GM12878 (cell line): ENCODE results near the gene GLT8D1. TPM values are rescaled to one million over a fixed set of nuclear protein-coding genes. Genes with fewer than 3 reads are reported as not detected.

ENCODE experiments used
- BACH1 ChIP-seq: fragments of 450-650 bp; IDR thresholded peaks from 2 replicates; pipeline ENCODE4 v1.6.1; 2017; ENCODE audit warnings: mild to moderate bottlenecking, borderline replicate concordance
- BMI1 ChIP-seq: fragments of 450-650 bp; IDR thresholded peaks from 2 replicates; pipeline ENCODE4 v1.6.1; 2016; ENCODE audit warnings: mild to moderate bottlenecking, moderate library complexity, borderline replicate concordance
- CHD2 ChIP-seq: IDR thresholded peaks from 2 replicates; pipeline ENCODE4 v1.6.1; 2011; ENCODE audit warnings: low read depth, low read length, improper control_type of control experiment, borderline replicate concordance
- CUX1 ChIP-seq: IDR thresholded peaks from 2 replicates; pipeline ENCODE4 v1.6.1; 2012; ENCODE audit warnings: improper control_type of control experiment, low read depth, low read length; ENCODE audit not compliant: insufficient replicate concordance
- EED ChIP-seq: sonication (generic); IDR thresholded peaks from 2 replicates; pipeline ENCODE4 v1.6.1; 2016; ENCODE audit warnings: antibody characterized with exemption, low read depth
- FOXM1 ChIP-seq: IDR thresholded peaks from 2 replicates; pipeline ENCODE4 v1.6.1; 2012; ENCODE audit warnings: low read depth, mild to moderate bottlenecking, inconsistent platforms, low read length, moderate library complexity
- JUND ChIP-seq: IDR thresholded peaks from 2 replicates; pipeline ENCODE4 v1.6.1; 2012; ENCODE audit warnings: low read depth, mild to moderate bottlenecking, low read length, improper control_type of control experiment, moderate library complexity
- NBN ChIP-seq: fragments of 450-650 bp; IDR thresholded peaks from 2 replicates; pipeline ENCODE4 v1.6.1; 2016
- NFXL1 ChIP-seq: fragments of 450-650 bp; IDR thresholded peaks from 2 replicates; pipeline ENCODE4 v1.6.1; 2017; ENCODE audit warnings: antibody characterized with exemption, mild to moderate bottlenecking, borderline replicate concordance
- RFX5 ChIP-seq: IDR thresholded peaks from 2 replicates; pipeline ENCODE4 v1.6.1; 2011; ENCODE audit warnings: low read depth, low read length, improper control_type of control experiment
- SMAD1 ChIP-seq: fragments of 450-650 bp; IDR thresholded peaks from 2 replicates; pipeline ENCODE4 v1.6.1; 2018; ENCODE audit warnings: mild to moderate bottlenecking, low read depth; ENCODE audit not compliant: partially characterized antibody
- SPI1 ChIP-seq: IDR thresholded peaks from 2 replicates; pipeline ENCODE4 v1.6.1; 2011; ENCODE audit warnings: low read depth, mild to moderate bottlenecking, low read length, moderate library complexity, borderline replicate concordance; ENCODE audit not compliant: insufficient read depth
- SREBF2 ChIP-seq: IDR thresholded peaks from 2 replicates; pipeline ENCODE4 v1.6.1; 2012; ENCODE audit warnings: mild to moderate bottlenecking, low read length
- ZNF24 ChIP-seq: fragments of 450-650 bp; IDR thresholded peaks from 2 replicates; pipeline ENCODE4 v1.6.1; 2017; ENCODE audit warnings: antibody characterized with exemption, mild to moderate bottlenecking
- ZNF592 ChIP-seq: fragments of 450-650 bp; IDR thresholded peaks from 2 replicates; pipeline ENCODE4 v1.6.1; 2017; ENCODE audit warnings: mild to moderate bottlenecking, moderate library complexity
- polyA plus RNA-seq, 11 experiments: library from polyadenylated mRNA; depleted of rRNA in 4 of 11; unstranded in 6 of 11; stranded (reverse) in 5 of 11; fragments of >200 nt; fragmentation: Nextera tagmentation in 4 of 11; fragmentation: Illumina TruSeq in 1 of 11; extraction: Ambion mirVana in 4 of 11; extraction: Trizol in 1 of 11; gene quantifications; 1 replicate in 1 of 11; 2 replicates in 10 of 11; pipeline versions ENCODE4 v1.2.1 to v1.2.3, GENCODE V29; 2011 to 2016; ENCODE audit warnings: inconsistent platforms in 2 of 11, missing spikeins in 2 of 11, low read depth in 1 of 11
- total RNA-seq, 4 experiments: library from RNA; depleted of rRNA in 3 of 4; stranded (reverse); fragments of >200 nt in 3 of 4; fragmentation: Illumina TruSeq in 1 of 4; extraction: Trizol in 1 of 4; gene quantifications; 2 replicates each; pipeline versions ENCODE4 v1.2.1 to v1.2.3, GENCODE V29; 2013 to 2021
- TF ChIP-seq, protein P1 (sequence below): IDR thresholded peaks from 2 replicates; pipeline ENCODE4 v1.6.1; 2011; ENCODE audit warnings: low read depth, mild to moderate bottlenecking, low read length, moderate library complexity, borderline replicate concordance; ENCODE audit errors: extremely low read depth
- TF ChIP-seq, protein P2 (sequence below): IDR thresholded peaks from 2 replicates; pipeline ENCODE4 v1.6.1; 2012; ENCODE audit warnings: low read depth, low read length, improper control_type of control experiment
- TF ChIP-seq, protein P3 (sequence below): IDR thresholded peaks from 2 replicates; pipeline ENCODE4 v1.6.1; 2011; ENCODE audit warnings: borderline replicate concordance, low read depth, mild to moderate bottlenecking, moderate library complexity, mixed read lengths, low read length; ENCODE audit not compliant: insufficient read depth; ENCODE audit errors: extremely low read length

GLT8D1 gene
- total and polyA plus RNA-seq, 10 of the 15 experiments (the other 5 are each of a cell fraction or from before 2014, with no cell fraction given): 25.3 to 73.4 (median 48.4) TPM

GRCh38 chr3:52696830-52697631 is 8.6 kb downstream of the GLT8D1 start (continued):
- no peak for TF ChIP-seq CUX1
- no peak for TF ChIP-seq BMI1
- TF ChIP-seq RFX5: no peak
- no peak for TF ChIP-seq JUND
- TF ChIP-seq ZNF592: no peak
- no peak for TF ChIP-seq NBN
- no peak for TF ChIP-seq SMAD1
- no peak for TF ChIP-seq EED
- TF ChIP-seq FOXM1: no peak
- no peak for TF ChIP-seq BACH1
- no peak for TF ChIP-seq ZNF24
- TF ChIP-seq CHD2: no peak
- TF ChIP-seq, protein P1, sequence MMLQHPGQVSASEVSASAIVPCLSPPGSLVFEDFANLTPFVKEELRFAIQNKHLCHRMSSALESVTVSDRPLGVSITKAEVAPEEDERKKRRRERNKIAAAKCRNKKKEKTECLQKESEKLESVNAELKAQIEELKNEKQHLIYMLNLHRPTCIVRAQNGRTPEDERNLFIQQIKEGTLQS: no peak
- peak; percentile 61; the same call in 1 of the 2 replicates for TF ChIP-seq SPI1
- TF ChIP-seq NFXL1: no peak
- TF ChIP-seq SREBF2: no peak
- TF ChIP-seq, protein P2, sequence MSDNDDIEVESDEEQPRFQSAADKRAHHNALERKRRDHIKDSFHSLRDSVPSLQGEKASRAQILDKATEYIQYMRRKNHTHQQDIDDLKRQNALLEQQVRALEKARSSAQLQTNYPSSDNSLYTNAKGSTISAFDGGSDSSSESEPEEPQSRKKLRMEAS: no peak
- TF ChIP-seq, protein P3, sequence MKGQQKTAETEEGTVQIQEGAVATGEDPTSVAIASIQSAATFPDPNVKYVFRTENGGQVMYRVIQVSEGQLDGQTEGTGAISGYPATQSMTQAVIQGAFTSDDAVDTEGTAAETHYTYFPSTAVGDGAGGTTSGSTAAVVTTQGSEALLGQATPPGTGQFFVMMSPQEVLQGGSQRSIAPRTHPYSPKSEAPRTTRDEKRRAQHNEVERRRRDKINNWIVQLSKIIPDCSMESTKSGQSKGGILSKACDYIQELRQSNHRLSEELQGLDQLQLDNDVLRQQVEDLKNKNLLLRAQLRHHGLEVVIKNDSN: no peak
